Left lobe of liver (tissue), 2 donors: ENCODE measurements around the gene GRK5. TPM values are rescaled to one million over a fixed set of nuclear protein-coding genes. Genes with fewer than 3 reads are reported as not detected.
"Not testable (repeated sequence)": the region's sequence is repeated elsewhere in the genome, so short reads cannot be mapped to it uniquely, and the experiment has no call there.

ENCODE experiments used
- ATAC-seq: fragments of 200-7000 bp; cut with Tn5 transposase; one replicate; pipeline ENCODE4 v1.9.1; 2020; ENCODE audit warnings: mild to moderate bottlenecking, moderate library complexity
- DNase-seq: peaks from one replicate; pipeline ENCODE4 v3.0.0-alpha.2; 2020; ENCODE audit warnings: low spot score
- total RNA-seq: library from RNA; stranded (reverse); gene quantifications from one replicate; pipeline ENCODE4 v1.2.1, GENCODE V29; 2021
- donor health status: DM: no; HTN: no; CAD: no; lungs with moderate emphysema.
- donor health status: DM: no; HTN: yes; CAD: no.

GRK5 gene
- total RNA-seq, 1 donor from 2014 or later: 8.4 TPM

- ATAC-seq: no peak
- no peak for DNase-seq
Measured at GRCh38 chr10:119427263-119427864, 220.0 kb downstream of the GRK5 start.

- no peak for DNase-seq
- ATAC-seq: no peak
Measured at GRCh38 chr10:119428789-119429188, 221.4 kb downstream of the GRK5 start.

- no peak for DNase-seq
- no peak for ATAC-seq
Measured at GRCh38 chr10:119429771-119430170, 222.4 kb downstream of the GRK5 start.

GRCh38 chr10:119431034-119431772 lies 223.8 kb downstream of the GRK5 start:
- ATAC-seq (no peak), DNase-seq (no peak)

GRCh38 chr10:119431773-119432135 lies 224.4 kb downstream of the GRK5 start:
- ATAC-seq (no peak), DNase-seq (no peak)

- not testable (repeated sequence) for ATAC-seq, DNase-seq
Measured at GRCh38 chr10:119434942-119435341, 227.6 kb downstream of the GRK5 start.

GRCh38 chr10:119438717-119439116 lies 231.3 kb downstream of the GRK5 start:
- ATAC-seq (no peak), DNase-seq (no peak)

- DNase-seq (no peak), ATAC-seq (no peak)
Measured at GRCh38 chr10:119439922-119440321, 232.6 kb downstream of the GRK5 start.

- ATAC-seq (no peak), DNase-seq (no peak)
Measured at GRCh38 chr10:119441151-119441821, 233.9 kb downstream of the GRK5 start.

GRCh38 chr10:119441921-119442757 lies 234.8 kb downstream of the GRK5 start:
- DNase-seq (no peak), ATAC-seq (no peak)

GRCh38 chr10:119442758-119443060 lies 235.3 kb downstream of the GRK5 start:
- DNase-seq: no peak
- ATAC-seq: no peak

GRCh38 chr10:119443441-119443840 lies 236.1 kb downstream of the GRK5 start:
- ATAC-seq (no peak), DNase-seq (no peak)

GRCh38 chr10:119443970-119444660 lies 236.7 kb downstream of the GRK5 start:
- DNase-seq (no peak), ATAC-seq (no peak)

GRCh38 chr10:119444866-119445265 lies 237.5 kb downstream of the GRK5 start:
- DNase-seq: no peak
- ATAC-seq: peak; percentile 4

- peak; percentile 84 for DNase-seq
- peak; percentile 95 for ATAC-seq
Measured at GRCh38 chr10:119445311-119445934, 238.1 kb downstream of the GRK5 start.

GRCh38 chr10:119445935-119446317 lies 238.6 kb downstream of the GRK5 start:
- ATAC-seq: no peak
- DNase-seq: no peak

GRCh38 chr10:119446441-119447277 lies 239.3 kb downstream of the GRK5 start:
- no peak for DNase-seq

GRCh38 chr10:119447421-119447820 lies 240.1 kb downstream of the GRK5 start:
- no peak for ATAC-seq
- no peak for DNase-seq

More at GRCh38 chr10:119446441-119447277, 239.3 kb downstream of the GRK5 start:
- ATAC-seq: no peak

- DNase-seq (no peak), ATAC-seq (no peak)
Measured at GRCh38 chr10:119447823-119448546, 240.6 kb downstream of the GRK5 start.
